ENCODE measurements around the gene WDR35.

Gene WDR35

GRCh38 chr2:19868224-19868623 lies 121.7 kb downstream of the WDR35 start:
- DNase-seq, result no peak

GRCh38 chr2:19866771-19867170 lies 123.1 kb downstream of the WDR35 start:
- no peak for DNase-seq

GRCh38 chr2:19865151-19865550 lies 124.8 kb downstream of the WDR35 start:
- DNase-seq, result no peak

- DNase-seq, result no peak
Measured at GRCh38 chr2:19864381-19864780, 125.5 kb downstream of the WDR35 start.

GRCh38 chr2:19863303-19864041 lies 126.4 kb downstream of the WDR35 start:
- peak; percentile 17 for DNase-seq

GRCh38 chr2:19861813-19862212 lies 128.1 kb downstream of the WDR35 start:
- no peak for DNase-seq
